IMR-90 (cell line): ENCODE data around the gene CALR. TPM values are rescaled to one million over a fixed set of nuclear protein-coding genes. Genes with fewer than 3 reads are reported as not detected.
A peak's percentile ranks its signal among the peaks of the same experiment; 100 is the strongest.

ENCODE experiments used
- ATAC-seq: fragments of 200-7000 bp; cut with Tn5 transposase; 2 replicates; pipeline ENCODE4 v1.9.1; 2020; ENCODE audit warnings: low read depth, mild to moderate bottlenecking, moderate library complexity
- BruUV-seq: library from RNA; stranded (reverse); fragments of 400-500 nt; replicated peaks from 2 replicates; lab custom pipeline; 2021; lab: Mats Ljungman, UMichigan
- CTCF ChIA-PET: fragments of 300-600 bp; formaldehyde crosslinking; extraction: SDS; loops from one replicate; lab custom pipeline; 2021; ENCODE audit warnings: antibody characterized with exemption; lab: Yijun Ruan, JAX
- POLR2A ChIA-PET: fragments of 300-600 bp; sonication (Branson Sonifier 250); formaldehyde crosslinking; loops from one replicate; lab custom pipeline; 2022; ENCODE audit warnings: antibody characterized with exemption; ENCODE audit not compliant: unreplicated experiment; lab: Charles Lee
- DNase-seq: peaks from one replicate; pipeline ENCODE4 v3.0.0; 2013
- H2AFZ ChIP-seq: replicated peaks from 2 replicates; pipeline ENCODE3; 2013; ENCODE audit warnings: low read length, mild to moderate bottlenecking; ENCODE audit not compliant: poor library complexity
- H2AK5ac ChIP-seq: 2 replicates; pipeline ENCODE4 v1.6.1; 2013; ENCODE audit warnings: low read depth, low read length, inconsistent platforms
- H2AK9ac ChIP-seq: replicated peaks from 2 replicates; pipeline ENCODE3; 2013; ENCODE audit warnings: mild to moderate bottlenecking, low read depth, low read length, moderate library complexity; ENCODE audit not compliant: poor library complexity
- H2BK120ac ChIP-seq: 2 replicates; pipeline ENCODE4 v1.6.1; 2013; ENCODE audit warnings: low read depth, low read length, inconsistent platforms
- H2BK15ac ChIP-seq: 3 replicates; pipeline ENCODE4 v1.6.1; 2013; ENCODE audit warnings: low read depth, low read length, inconsistent platforms
- H2BK20ac ChIP-seq: 2 replicates; pipeline ENCODE4 v1.6.1; 2013; ENCODE audit warnings: low read depth, mild to moderate bottlenecking, inconsistent platforms, low read length, moderate library complexity
- H2BK5ac ChIP-seq: 2 replicates; pipeline ENCODE4 v1.6.1; 2013; ENCODE audit warnings: mild to moderate bottlenecking, low read depth, low read length, inconsistent platforms; ENCODE audit not compliant: poor library complexity, severe bottlenecking
- H3K14ac ChIP-seq: replicated peaks from 2 replicates; pipeline ENCODE4 v1.6.1; 2013; ENCODE audit warnings: low read depth, low read length, inconsistent platforms
- H3K18ac ChIP-seq: 2 replicates; pipeline ENCODE4 v1.6.1; 2013; ENCODE audit warnings: low read depth, low read length, control low read depth
- H3K23ac ChIP-seq: 2 replicates; pipeline ENCODE4 v1.6.1; 2013; ENCODE audit warnings: low read depth, low read length, inconsistent platforms
- H3K27ac ChIP-seq: 2 replicates; pipeline ENCODE4 v1.5.1; 2013; ENCODE audit warnings: mild to moderate bottlenecking, control low read depth, low read length; ENCODE audit not compliant: insufficient read depth
- H3K27me3 ChIP-seq: 2 replicates; pipeline ENCODE4 v1.6.1; 2013; ENCODE audit warnings: low read length; ENCODE audit not compliant: control insufficient read depth, insufficient read depth
- H3K36me3 ChIP-seq: 2 replicates; pipeline ENCODE4 v1.6.1; 2013; ENCODE audit warnings: low read length, mixed read lengths; ENCODE audit not compliant: control insufficient read depth, insufficient read depth
- H3K4ac ChIP-seq: 2 replicates; pipeline ENCODE4 v1.6.1; 2013; ENCODE audit warnings: low read depth, low read length, inconsistent platforms
- H3K4me1 ChIP-seq: 2 replicates; pipeline ENCODE4 v1.6.1; 2013; ENCODE audit warnings: low read length, mixed read lengths; ENCODE audit not compliant: control insufficient read depth, insufficient read depth
- H3K4me2 ChIP-seq: 2 replicates; pipeline ENCODE4 v1.6.1; 2013; ENCODE audit warnings: low read depth, mild to moderate bottlenecking, control low read depth, low read length, moderate library complexity
- H3K4me3 ChIP-seq: 2 replicates; pipeline ENCODE4 v1.5.1; 2013; ENCODE audit warnings: low read depth, mild to moderate bottlenecking, control low read depth, low read length, moderate library complexity; ENCODE audit not compliant: insufficient read depth
- H3K56ac ChIP-seq: 2 replicates; pipeline ENCODE4 v1.6.1; 2013; ENCODE audit warnings: low read length, inconsistent platforms; ENCODE audit not compliant: insufficient read depth; ENCODE audit errors: extremely low read depth
- H3K79me1 ChIP-seq, 2 experiments: 2 replicates each; pipeline ENCODE4 v1.6.1; 2013; ENCODE audit warnings: low read length in 2 of 2, inconsistent platforms in 1 of 2, low read depth in 1 of 2
- H3K9ac ChIP-seq: 2 replicates; pipeline ENCODE4 v1.6.1; 2013; ENCODE audit warnings: low read depth, low read length, control low read depth
- H3K9me1 ChIP-seq: 2 replicates; pipeline ENCODE4 v1.6.1; 2013; ENCODE audit warnings: low read length, inconsistent platforms; ENCODE audit not compliant: insufficient read depth
- H3K9me3 ChIP-seq: 2 replicates; pipeline ENCODE4 v1.6.1; 2013; ENCODE audit warnings: low read length; ENCODE audit not compliant: control insufficient read depth, insufficient read depth
- H4K20me1 ChIP-seq: 2 replicates; pipeline ENCODE4 v1.6.1; 2013; ENCODE audit warnings: low read length, inconsistent platforms; ENCODE audit not compliant: insufficient read depth
- H4K5ac ChIP-seq: 2 replicates; pipeline ENCODE4 v1.6.1; 2013; ENCODE audit warnings: mild to moderate bottlenecking, low read depth, low read length, control low read depth
- H4K8ac ChIP-seq, 2 experiments: 2 replicates each; pipeline ENCODE4 v1.6.1; 2013; ENCODE audit warnings: low read depth in 2 of 2, low read length in 2 of 2, control low read depth in 1 of 2, inconsistent platforms in 1 of 2
- H4K91ac ChIP-seq: 2 replicates; pipeline ENCODE4 v1.6.1; 2013; ENCODE audit warnings: low read depth, low read length, inconsistent platforms; ENCODE audit not compliant: insufficient read depth
- BHLHE40 ChIP-seq: fragments of 150-350 bp; IDR thresholded peaks from 2 replicates; pipeline ENCODE4 v1.6.1; 2016; ENCODE audit warnings: mild to moderate bottlenecking, low read depth, low read length
- CHD1 ChIP-seq: IDR thresholded peaks from 2 replicates; pipeline ENCODE4 v1.6.1; 2012; ENCODE audit warnings: low read depth, low read length, improper control_type of control experiment
- ELK1 ChIP-seq: fragments of 150-350 bp; IDR thresholded peaks from 2 replicates; pipeline ENCODE4 v1.6.1; 2016; ENCODE audit warnings: low read depth, mild to moderate bottlenecking, low read length, moderate library complexity, borderline replicate concordance
- FOS ChIP-seq: fragments of 150-350 bp; IDR thresholded peaks from 2 replicates; pipeline ENCODE4 v1.6.1; 2016; ENCODE audit warnings: low read depth, low read length
- MAFK ChIP-seq: IDR thresholded peaks from 2 replicates; pipeline ENCODE4 v1.6.1; 2012; ENCODE audit warnings: low read depth, low read length, improper control_type of control experiment
- MAZ ChIP-seq: IDR thresholded peaks from 2 replicates; pipeline ENCODE4 v1.6.1; 2012; ENCODE audit warnings: low read depth, mild to moderate bottlenecking, low read length, improper control_type of control experiment, moderate library complexity, borderline replicate concordance
- MXI1 ChIP-seq: IDR thresholded peaks from 2 replicates; pipeline ENCODE4 v1.6.1; 2012; ENCODE audit warnings: low read depth, mild to moderate bottlenecking, low read length, moderate library complexity, borderline replicate concordance
- NFE2L2 ChIP-seq: fragments of 150-350 bp; IDR thresholded peaks from 2 replicates; pipeline ENCODE4 v1.6.1; 2016; ENCODE audit warnings: low read depth, mild to moderate bottlenecking, low read length
- POLR2A ChIP-seq: IDR thresholded peaks from 2 replicates; pipeline ENCODE4 v1.6.1; 2012; ENCODE audit warnings: mild to moderate bottlenecking, low read depth, low read length
- RAD21 ChIP-seq: IDR thresholded peaks from 2 replicates; pipeline ENCODE4 v1.6.1; 2012; ENCODE audit warnings: low read length, improper control_type of control experiment
- SMC3 ChIP-seq: fragments of 150-350 bp; IDR thresholded peaks from 2 replicates; pipeline ENCODE4 v1.6.1; 2016; ENCODE audit warnings: low read depth, mild to moderate bottlenecking, antibody characterized with exemption, low read length, moderate library complexity
- USF2 ChIP-seq: fragments of 150-350 bp; IDR thresholded peaks from 2 replicates; pipeline ENCODE4 v1.6.1; 2017; ENCODE audit warnings: mild to moderate bottlenecking, antibody characterized with exemption, low read length, low read depth
- WGBS, 2 experiments: methylation state at CpG; one replicate each; pipeline versions ENCODE4 v1.1.5 to v1.1.7; 2013; ENCODE audit warnings: missing lambda C conversion rate in 2 of 2; ENCODE audit not compliant: insufficient read length in 1 of 2; ENCODE audit errors: extremely low coverage in 2 of 2; 5-methylcytosine and 5-hydroxymethylcytosine counted together
- dilution Hi-C: fragments of 300-500 bp; cut with HindIII; formaldehyde crosslinking; loops from one replicate; pipeline ENCODE4 v1.14.3; 2018; ENCODE audit warnings: low sequenced_read_pairs; ENCODE audit not compliant: unreplicated experiment
- in situ Hi-C: fragments of 300-500 bp; cut with MboI; formaldehyde crosslinking; loops from 3 replicates; pipeline ENCODE4 v1.14.3; 2019; ENCODE audit warnings: low sequenced_read_pairs, inconsistent platforms, mixed read lengths
- intact Hi-C: fragments of 100-400 bp; cut with micrococcal nuclease; formaldehyde crosslinking; loops from 2 replicates; pipeline ENCODE4 v1.10.0; 2022
- polyA plus RNA-seq, 3 experiments: library from polyadenylated mRNA; depleted of rRNA; stranded (reverse); fragments of >200 nt; gene quantifications; 2 replicates each; pipeline ENCODE4 v1.2.3, GENCODE V29; 2012; ENCODE audit warnings: low replicate concordance in 1 of 3
- total RNA-seq: library from RNA; depleted of rRNA; stranded (reverse); fragments of >200 nt; gene quantifications from 2 replicates; pipeline ENCODE4 v1.2.3, GENCODE V29; 2012

The CALR gene
- total and polyA plus RNA-seq, 2 of the 4 experiments (the other 2 are of a cell fraction) = 1,932 to 3,358 TPM

- TF ChIP-seq ELK1 (no peak), MXI1 (peak; percentile 96), BHLHE40 (peak; percentile 31; the same call in 1 of the 2 replicates), FOS (no peak), MAZ (peak; percentile 100), USF2 (peak; percentile 43; the same call in 1 of the 2 replicates), RAD21 (no peak), MAFK (no peak), POLR2A (no peak), CHD1 (no peak), NFE2L2 (no peak), SMC3 (no peak)
- H3K27me3 ChIP-seq = peaks cover 21% of the 10 kb centered on the region
- BruUV-seq = no TSS peak
- no peak within 1 kb of the TSS for H3K4ac ChIP-seq
- POLR2A ChIA-PET = no interaction called here
- no peak within 1 kb of the TSS for H2BK15ac ChIP-seq
- in situ Hi-C loops (no loop called here), intact Hi-C loops (loop anchor here (2.0 kb wide), 1 partner anchor 74 kb away; no protein-coding TSS in a partner anchor), dilution Hi-C loops (no loop called here)
- H4K20me1 ChIP-seq = no peaks in the 10 kb centered on the region
- H3K56ac ChIP-seq = no peak within 1 kb of the TSS
- peak within 1 kb of the TSS; percentile 98 for H2AFZ ChIP-seq
- ATAC-seq (peak; percentile 99), DNase-seq (peak; percentile 98)
- H3K9me1 ChIP-seq = no peaks in the 10 kb centered on the region
- H4K91ac ChIP-seq = no peak within 1 kb of the TSS
- H4K8ac ChIP-seq = peak within 1 kb of the TSS in 1 of 2 experiments; percentile 72; a peak in 1 of 4 replicates
- H3K4me2 ChIP-seq = peak within 1 kb of the TSS; percentile 94
- H3K27ac ChIP-seq = peak within 1 kb of the TSS; percentile 3; the same call in 1 of the 2 replicates
- H3K9me3 ChIP-seq = no peaks in the 10 kb centered on the region
- H4K5ac ChIP-seq = no peak within 1 kb of the TSS
- H3K4me3 ChIP-seq = peak within 1 kb of the TSS; percentile 78
- WGBS, 2 experiments = 0% methylated on average over 26 of the region's 49 CpGs; no CpG with 5 or more reads in 1 of the 2 experiments
- H2BK20ac ChIP-seq = no peak within 1 kb of the TSS
- H3K18ac ChIP-seq = no peak within 1 kb of the TSS
- peaks cover 10% of the 10 kb centered on the region for H3K36me3 ChIP-seq
- H3K4me1 ChIP-seq = peaks cover 6% of the 10 kb centered on the region
- no peak within 1 kb of the TSS for H3K23ac ChIP-seq
- no peak within 1 kb of the TSS for H3K14ac ChIP-seq
- H3K79me1 ChIP-seq = peaks cover 10 to 12% of the 10 kb centered on the region in 2 experiments; a peak in 3 of 4 replicates
- peak within 1 kb of the TSS; percentile 44 for H3K9ac ChIP-seq
- CTCF ChIA-PET = no interaction called here
- peak within 1 kb of the TSS; percentile 70 for H2AK9ac ChIP-seq
- no peak within 1 kb of the TSS for H2BK120ac ChIP-seq
- H2AK5ac ChIP-seq = no peak within 1 kb of the TSS
- no peak within 1 kb of the TSS for H2BK5ac ChIP-seq
These were observed 47.4 kb upstream of the CALR start, which contains the start of gene GCDH for GRCh38 chr19:12890787-12891552. Gene GCDH (plus strand): TSS chr19:12891160. CDS start chr19:12891305, 145 bp downstream.
